Transverse colon (tissue), 4 donors: Measurements from ENCODE around the gene OLFM3. TPM values are rescaled to one million over a fixed set of nuclear protein-coding genes. Genes with fewer than 3 reads are reported as not detected.

ENCODE experiments used
- DNase-seq: peaks from one replicate; pipeline ENCODE4 v3.0.0-alpha.2; 2019
- H3K27ac ChIP-seq, 4 donors: fragments of 200-600 bp; sonication (generic); 2 replicates each; pipeline ENCODE4 v1.5.1; 2016 to 2018; ENCODE audit warnings: inconsistent platforms in 4 of 4
- H3K27me3 ChIP-seq: fragments of 200-600 bp; sonication (generic); 2 replicates; pipeline ENCODE4 v1.5.1; 2017; ENCODE audit warnings: inconsistent platforms
- H3K36me3 ChIP-seq, 4 donors: fragments of 200-600 bp; sonication (generic); 2 replicates each; pipeline ENCODE4 v1.5.1; 2017 to 2019; ENCODE audit warnings: inconsistent platforms in 4 of 4
- H3K4me1 ChIP-seq, 4 donors: fragments of 200-600 bp; sonication (generic); 2 replicates each; pipeline ENCODE4 v1.5.1; 2017 to 2020; ENCODE audit warnings: inconsistent platforms in 4 of 4
- H3K4me3 ChIP-seq, 4 donors: fragments of 200-600 bp; sonication (generic); 1 replicate in 1 of 4; 2 replicates in 3 of 4; pipeline versions ENCODE4 v1.5.1 to v1.6.1; 2017 to 2019; ENCODE audit warnings: inconsistent platforms in 4 of 4
- H3K9me3 ChIP-seq, 2 donors: fragments of 200-600 bp; sonication (generic); 2 replicates each; pipeline ENCODE4 v1.5.1; 2017 to 2019; ENCODE audit warnings: inconsistent platforms in 2 of 2
- CTCF ChIP-seq, 5 experiments: fragments of 200-600 bp in 3 of 5; fragments of 450-650 bp in 2 of 5; sonication (generic) in 3 of 5; IDR thresholded peaks; 1 replicate in 2 of 5; 2 replicates in 3 of 5; pipeline ENCODE4 v1.5.1; 2016 to 2017; ENCODE audit warnings: antibody characterized with exemption in 5 of 5, inconsistent platforms in 3 of 5, mild to moderate bottlenecking in 2 of 5, moderate library complexity in 1 of 5
- EP300 ChIP-seq: sonication (generic); formaldehyde crosslinking; IDR thresholded peaks from one replicate; pipeline ENCODE4 v1.6.1; 2017; ENCODE audit warnings: antibody characterized with exemption, low read depth
- POLR2A ChIP-seq: fragments of 450-650 bp; IDR thresholded peaks from one replicate; pipeline ENCODE4 v1.6.1; 2016; ENCODE audit warnings: antibody characterized with exemption, mild to moderate bottlenecking, moderate library complexity
- POLR2AphosphoS5 ChIP-seq, 3 donors: sonication (generic); formaldehyde crosslinking; IDR thresholded peaks; one replicate each; pipeline ENCODE4 v1.6.1; 2016; ENCODE audit warnings: antibody characterized with exemption in 3 of 3
- WGBS, 2 donors: methylation state at CpG; one replicate each; pipeline ENCODE4 v1.1.5; 2018; ENCODE audit warnings: low coverage in 1 of 2; 5-methylcytosine and 5-hydroxymethylcytosine counted together
- in situ Hi-C, 4 donors: fragments of 200-750 bp; cut with MboI; loops; one replicate each; pipeline versions ENCODE4 v1.15.0 to v1.15.1; 2017; ENCODE audit warnings: low sequenced_read_pairs in 3 of 4, low pct_ligation_motif_present in 1 of 4, low pct_unique_long_range_greater_than_20kb in 1 of 4
- intact Hi-C: fragments of 100-400 bp; cut with DNase I; formaldehyde crosslinking; loops from one replicate; pipeline ENCODE4 v1.15.1; 2023; ENCODE audit warnings: low total_unique reads
- total RNA-seq, 4 donors: library from RNA; depleted of rRNA; stranded (reverse); fragments of >200 nt; gene quantifications; one replicate each; pipeline ENCODE4 v1.1.0, GENCODE V29; 2016

OLFM3 gene
- total RNA-seq, 4 donors from 2014 or later: 0.55 TPM; not detected in 3

DNA sequence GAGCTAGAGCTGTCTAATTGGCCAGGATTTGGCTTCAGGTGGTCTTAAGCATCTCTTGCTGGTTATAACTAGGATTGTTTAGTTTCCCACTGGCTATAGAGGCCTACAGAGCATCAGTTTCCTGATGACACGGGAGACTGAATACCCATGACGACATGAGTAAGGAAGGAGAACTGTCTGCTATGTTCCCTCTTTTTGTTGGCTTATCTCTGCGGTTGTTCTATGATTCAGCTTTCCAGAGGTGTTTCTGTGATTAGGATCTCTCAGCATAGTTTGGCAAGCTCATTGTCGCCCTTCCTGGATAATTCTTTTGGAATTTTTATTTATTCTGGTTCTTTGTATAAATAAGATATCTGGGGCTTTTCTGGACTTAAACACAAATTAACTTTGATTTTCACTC lies 163.4 kb downstream of the OLFM3 start:
- intact Hi-C loops: no loop called here
- in situ Hi-C loops: no loop called here
- Histone ChIP-seq H3K27me3 (no peaks in the 10 kb centered on the region), H3K27ac (no peak overlapping the region), H3K4me3 (no peak overlapping the region), H3K4me1 (no peaks in the 10 kb centered on the region), H3K9me3 (no peaks in the 10 kb centered on the region), H3K36me3 (no peaks in the 10 kb centered on the region)
- WGBS, 2 donors: 57 to 58% methylated on average over 4 of the region's 4 CpGs
- DNase-seq: no peak
- TF ChIP-seq POLR2A (no peak), POLR2AphosphoS5 (IDR thresholded peaks at IDR 0.05) (no peak), EP300 (no peak), CTCF (IDR thresholded peaks at IDR 0.05) (no peak)

DNA sequence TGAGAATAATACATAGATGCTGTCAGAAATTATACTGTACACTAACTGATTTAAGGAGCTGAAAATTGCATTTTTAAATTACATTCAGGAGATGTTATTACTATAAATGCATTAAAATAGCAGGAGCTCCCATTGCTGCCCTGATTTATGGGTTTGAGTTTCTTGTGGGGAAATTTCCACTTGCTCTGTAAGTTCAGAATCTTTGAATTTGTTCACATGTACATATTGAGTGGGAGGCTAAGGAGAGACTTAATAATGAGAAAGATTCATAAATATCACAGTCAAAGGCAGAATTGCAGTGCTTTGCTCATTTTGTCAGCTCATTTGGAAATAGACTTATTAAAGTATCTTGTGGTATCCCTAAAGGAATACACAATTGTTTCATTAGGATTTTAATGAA lies 170.3 kb downstream of the OLFM3 start:
- intact Hi-C loops: no loop called here

GRCh38 chr1:101820071-101820470 lies 176.7 kb downstream of the OLFM3 start:
- H3K36me3 ChIP-seq: no peaks in the 10 kb centered on the region
- DNase-seq: no peak
- in situ Hi-C loops (no loop called here), intact Hi-C loops (no loop called here)
- H3K9me3 ChIP-seq: no peaks in the 10 kb centered on the region
- WGBS, 2 donors: 25 to 30% methylated on average over 1 of the region's 1 CpG
- TF ChIP-seq CTCF (IDR thresholded peaks at IDR 0.05): peak in 2 of 5 experiments; percentile 10 to 16
- TF ChIP-seq POLR2AphosphoS5 (IDR thresholded peaks at IDR 0.05): no peak
- no peaks in the 10 kb centered on the region for H3K4me1 ChIP-seq
- H3K27me3 ChIP-seq: no peaks in the 10 kb centered on the region
- no peak overlapping the region for H3K27ac ChIP-seq
- no peak overlapping the region for H3K4me3 ChIP-seq

More for the DNA sequence above, 170.3 kb downstream of the OLFM3 start:
- Histone ChIP-seq H3K36me3 (no peaks in the 10 kb centered on the region), H3K9me3 (no peaks in the 10 kb centered on the region), H3K4me3 (no peak overlapping the region), H3K27ac (no peak overlapping the region), H3K4me1 (no peaks in the 10 kb centered on the region), H3K27me3 (no peaks in the 10 kb centered on the region)
- no peak for TF ChIP-seq POLR2AphosphoS5 (IDR thresholded peaks at IDR 0.05)
- no peak for TF ChIP-seq EP300
- TF ChIP-seq POLR2A: no peak
- TF ChIP-seq CTCF (IDR thresholded peaks at IDR 0.05): no peak
- DNase-seq: no peak
- in situ Hi-C loops: no loop called here

DNA sequence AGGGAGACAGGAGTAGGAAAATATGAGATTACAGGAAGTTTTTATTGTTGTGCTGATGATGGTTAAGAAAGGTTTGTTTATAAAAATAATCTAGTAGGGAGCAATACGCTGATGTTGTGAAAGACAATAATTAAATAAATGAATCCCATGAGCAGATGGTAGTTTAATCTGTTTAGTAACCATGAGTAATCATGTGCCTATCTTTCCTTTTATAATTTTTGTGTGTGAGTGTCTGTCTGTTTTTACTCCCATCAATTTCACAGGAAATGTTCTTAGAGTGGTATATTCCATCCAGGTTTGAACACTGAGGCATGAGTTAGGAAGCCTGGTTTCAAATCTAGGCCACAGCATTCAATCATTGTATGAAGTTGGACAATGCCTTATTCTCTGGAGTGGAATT lies 180.5 kb downstream of the OLFM3 start:
- no peak for DNase-seq
- no peak for TF ChIP-seq CTCF (IDR thresholded peaks at IDR 0.05)
- TF ChIP-seq POLR2A: no peak
- TF ChIP-seq EP300: no peak
- no peak for TF ChIP-seq POLR2AphosphoS5 (IDR thresholded peaks at IDR 0.05)
- no peaks in the 10 kb centered on the region for H3K27me3 ChIP-seq
- intact Hi-C loops: no loop called here
- H3K4me3 ChIP-seq: no peak overlapping the region
- H3K9me3 ChIP-seq: no peaks in the 10 kb centered on the region
- no peaks in the 10 kb centered on the region for H3K4me1 ChIP-seq
- H3K27ac ChIP-seq: no peak overlapping the region
- 53 to 59% methylated on average over 1 of the region's 1 CpG for WGBS, 2 donors
- in situ Hi-C loops: no loop called here
- H3K36me3 ChIP-seq: no peaks in the 10 kb centered on the region
